ENCODE results near the gene FZD4. TPM values are rescaled to one million over a fixed set of nuclear protein-coding genes. Genes with fewer than 3 reads are reported as not detected.
"Not testable (repeated sequence)": the region's sequence is repeated elsewhere in the genome, so short reads cannot be mapped to it uniquely, and the experiment has no call there.

Gene FZD4
- total RNA-seq, 1 donor from 2014 or later: 0.05 TPM

- intact Hi-C loops (cut with micrococcal nuclease): loop anchor here (1.0 to 2.0 kb wide), 4 partner anchors 158 to 482 kb away; no protein-coding TSS in a partner anchor
These were observed 16.0 kb downstream of the FZD4 start for GRCh38 chr11:86938900-86939880.

DNA sequence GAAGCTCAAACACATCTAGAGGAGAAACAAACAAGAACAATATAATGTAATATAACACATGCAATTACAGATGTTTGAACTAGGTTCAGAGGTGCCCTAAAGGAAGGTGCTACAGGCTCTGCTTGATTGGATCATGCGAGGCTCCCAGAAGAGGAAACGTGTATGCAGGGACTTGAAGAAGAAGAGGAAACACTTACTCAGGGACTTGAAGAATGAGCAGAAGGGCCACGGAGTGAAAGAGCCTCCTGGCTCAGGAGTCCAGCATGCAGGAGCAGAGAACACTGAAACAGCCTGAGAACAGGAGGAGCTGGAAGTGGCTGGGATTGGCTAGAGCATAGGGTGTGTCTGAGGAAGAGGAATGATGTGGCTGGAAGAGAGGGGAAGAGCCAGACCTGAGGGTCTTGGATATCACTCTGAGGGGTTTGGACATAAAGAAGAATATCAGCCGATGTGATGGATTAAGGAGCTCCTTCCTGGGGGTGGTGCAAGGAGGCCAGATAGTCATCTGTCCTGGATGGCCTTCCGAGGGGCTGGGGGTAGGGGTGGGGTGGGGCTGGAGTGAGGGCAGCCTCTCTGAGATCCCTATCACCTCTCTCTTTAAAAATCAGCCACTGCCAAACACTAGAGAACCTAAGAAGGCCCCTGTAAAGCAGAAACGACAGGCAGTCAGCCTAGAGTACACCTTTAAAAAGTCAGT lies 16.8 kb downstream of the FZD4 start:
- intact Hi-C loops (cut with micrococcal nuclease): loop anchor here (2.0 kb wide), 1 partner anchor 414 kb away; no protein-coding TSS in a partner anchor

- intact Hi-C loops (cut with micrococcal nuclease): not testable (repeated sequence)
These were observed 17.9 kb downstream of the FZD4 start for GRCh38 chr11:86937193-86937806.

DNA sequence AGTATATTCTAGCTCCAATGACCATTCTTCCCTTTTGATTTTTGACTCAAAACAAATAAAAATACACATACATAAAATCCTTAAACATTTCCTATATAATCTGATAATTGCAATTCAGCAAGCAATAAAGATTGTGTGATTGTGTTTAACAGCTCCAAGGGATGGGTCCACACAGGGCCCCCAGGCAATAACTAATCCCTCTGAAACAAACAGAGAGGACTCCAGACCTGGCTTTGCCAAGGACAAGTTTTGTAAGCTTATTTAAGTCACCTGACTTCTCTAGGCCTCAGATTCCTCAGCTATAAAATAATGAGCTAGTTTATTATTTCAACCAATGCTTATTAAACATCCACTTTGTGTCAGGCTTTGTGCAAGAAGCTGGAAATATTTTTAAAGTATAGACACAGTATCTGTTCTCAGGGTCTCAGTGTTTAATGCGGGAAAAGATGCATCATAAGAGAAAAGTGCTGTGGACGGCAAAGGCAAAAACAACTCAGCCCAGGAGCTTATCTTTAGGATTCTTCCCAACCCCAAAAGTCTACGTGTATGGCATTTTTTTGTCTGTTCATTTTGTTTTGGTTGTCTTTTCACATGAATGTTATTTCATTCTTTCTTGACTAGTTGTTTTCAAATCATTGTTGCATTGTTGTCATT lies 20.1 kb downstream of the FZD4 start:
- intact Hi-C loops (cut with micrococcal nuclease): no loop called here

GRCh38 chr11:86934582-86934900 lies 20.7 kb downstream of the FZD4 start:
- intact Hi-C loops (cut with micrococcal nuclease): no loop called here

- intact Hi-C loops (cut with micrococcal nuclease): no loop called here
These were observed 21.2 kb downstream of the FZD4 start for GRCh38 chr11:86933891-86934581.

GRCh38 chr11:86932924-86933875 lies 22.0 kb downstream of the FZD4 start:
- intact Hi-C loops (cut with micrococcal nuclease): no loop called here

DNA sequence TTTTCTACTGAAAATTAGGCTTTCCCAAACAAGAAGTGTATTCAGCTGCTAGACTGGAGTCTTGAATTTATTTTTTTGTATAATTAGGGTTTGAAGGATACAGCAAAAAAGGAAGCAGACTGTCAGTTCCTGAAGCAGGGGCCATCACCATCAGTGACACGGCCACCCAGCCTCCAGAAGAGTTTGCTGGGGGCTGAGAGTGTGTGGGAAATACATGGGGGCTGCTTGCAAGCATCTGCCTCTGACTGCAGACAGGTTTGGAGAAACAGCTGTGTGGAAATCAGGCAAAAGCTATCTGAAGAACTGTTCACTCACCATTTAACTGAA lies 23.0 kb downstream of the FZD4 start:
- intact Hi-C loops (cut with micrococcal nuclease): no loop called here

- intact Hi-C loops (cut with micrococcal nuclease): no loop called here
These were observed 23.5 kb downstream of the FZD4 start for GRCh38 chr11:86931548-86932258.

GRCh38 chr11:86930957-86931547 lies 24.1 kb downstream of the FZD4 start:
- intact Hi-C loops (cut with micrococcal nuclease): no loop called here

- intact Hi-C loops (cut with micrococcal nuclease): no loop called here
These were observed 28.2 kb downstream of the FZD4 start for GRCh38 chr11:86926975-86927374.

DNA sequence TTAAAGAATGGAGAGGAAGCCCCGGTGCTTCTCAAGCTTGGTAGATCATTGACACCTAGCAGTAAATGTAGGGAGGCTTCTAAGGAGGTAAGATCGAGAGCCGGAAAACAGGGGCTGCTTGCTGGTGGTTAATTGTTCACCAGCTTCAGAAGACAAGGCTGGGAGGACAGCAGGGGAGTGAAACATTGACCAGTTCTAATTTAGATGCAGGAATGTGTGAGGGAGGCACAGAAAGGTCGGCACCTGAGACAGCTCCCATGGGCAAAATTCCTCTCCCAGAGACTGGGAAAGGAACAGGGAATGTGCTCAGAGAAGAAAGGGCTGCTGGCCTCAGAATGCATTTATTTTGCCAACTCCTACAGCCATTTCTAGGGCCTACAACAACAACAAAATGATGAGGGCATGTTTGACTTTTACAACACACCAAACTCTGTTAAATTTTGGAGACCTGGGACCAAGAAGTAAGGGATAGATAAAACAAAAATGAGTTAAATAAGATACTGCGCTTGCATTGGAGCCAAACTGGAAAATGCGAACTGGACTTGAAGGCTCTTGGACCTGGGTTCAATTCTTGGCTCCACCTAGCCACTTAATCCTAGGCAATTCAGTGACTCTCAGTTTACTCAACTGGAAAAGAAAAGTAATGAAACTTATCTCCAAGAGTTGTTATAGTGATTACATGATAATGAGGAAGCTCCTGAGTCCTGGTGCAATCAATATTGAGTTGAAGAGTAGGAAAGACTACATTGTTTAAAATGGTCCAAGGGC lies 31.0 kb downstream of the FZD4 start:
- intact Hi-C loops (cut with micrococcal nuclease): loop anchor here (5.0 kb wide), 1 partner anchor 1327 kb away; no protein-coding TSS in a partner anchor

GRCh38 chr11:86922225-86922624 lies 33.0 kb downstream of the FZD4 start:
- intact Hi-C loops (cut with micrococcal nuclease): loop anchor here (5.0 kb wide), 1 partner anchor 1325 kb away; no protein-coding TSS in a partner anchor

- intact Hi-C loops (cut with micrococcal nuclease): loop anchor here (1.0 to 5.0 kb wide), 5 partner anchors 49 to 1322 kb away; partner anchors contain the start of gene CCDC83
These were observed 35.5 kb downstream of the FZD4 start for GRCh38 chr11:86919557-86920210.

GRCh38 chr11:86918973-86919372 lies 36.2 kb downstream of the FZD4 start:
- intact Hi-C loops (cut with micrococcal nuclease): loop anchor here (1.0 to 5.0 kb wide), 4 partner anchors 49 to 1064 kb away; partner anchors contain the start of gene CCDC83

DNA sequence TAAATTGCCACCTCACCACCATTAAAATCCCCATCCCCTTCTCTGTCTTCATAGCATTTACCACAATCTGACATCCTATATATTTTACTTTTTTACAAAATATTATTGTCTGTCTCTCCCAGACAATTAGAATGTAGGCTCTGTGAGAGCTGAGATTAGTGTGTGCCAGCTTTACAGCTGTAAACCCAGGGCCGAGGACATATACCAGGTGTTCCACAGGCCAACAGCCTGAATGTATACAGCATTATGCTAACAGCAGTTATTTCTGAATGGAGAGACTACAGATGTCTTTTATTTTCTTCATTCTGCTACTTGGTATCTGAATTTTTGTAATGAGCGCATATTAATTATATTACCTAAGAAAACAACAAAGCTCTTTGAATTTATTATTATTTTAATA lies 36.7 kb downstream of the FZD4 start:
- intact Hi-C loops (cut with micrococcal nuclease): loop anchor here (5.0 kb wide), 1 partner anchor 311 kb away; no protein-coding TSS in a partner anchor

- intact Hi-C loops (cut with micrococcal nuclease): loop anchor here (5.0 kb wide), 1 partner anchor 310 kb away; no protein-coding TSS in a partner anchor
These were observed 37.6 kb downstream of the FZD4 start for GRCh38 chr11:86917589-86917988.
